ENCODE measurements around the gene ACE2.

The ACE2 gene

GRCh38 chrX:15525664-15526416 is 74.9 kb downstream of the ACE2 start:
- TF ChIP-seq LEF1 (IDR thresholded peaks at IDR 0.05; ENCODE audit: borderline replicate concordance) (no peak), ZNF384 (IDR thresholded peaks at IDR 0.05) (no peak), HDGF (IDR thresholded peaks at IDR 0.05; ENCODE audit: borderline replicate concordance) (no peak), FOXK2 (IDR thresholded peaks at IDR 0.05) (no peak), FOXM1 (IDR thresholded peaks at IDR 0.05; ENCODE audit: borderline replicate concordance) (no peak), NFRKB (IDR thresholded peaks at IDR 0.05) (no peak), FOXA1 (IDR thresholded peaks at IDR 0.05) (no peak), ELF4 (IDR thresholded peaks at IDR 0.05) (no peak), CTBP1 (IDR thresholded peaks at IDR 0.05; ENCODE audit: borderline replicate concordance) (no peak), BHLHE40 (IDR thresholded peaks at IDR 0.05; ENCODE audit: borderline replicate concordance) (no peak), SUZ12 (IDR thresholded peaks at IDR 0.05) (no peak)
- POLR2A ChIA-PET, result no interaction called here
- CTCF ChIA-PET, result no interaction called here
- no peak for DNase-seq (ENCODE audit: extremely low spot score)

GRCh38 chrX:15524417-15524816 is 76.3 kb downstream of the ACE2 start:
- DNase-seq (ENCODE audit: extremely low spot score), result no peak
- CTCF ChIA-PET, result no interaction called here
- POLR2A ChIA-PET, result no interaction called here
- no peak for TF ChIP-seq SP1 (IDR thresholded peaks at IDR 0.05)
- TF ChIP-seq HDGF (IDR thresholded peaks at IDR 0.05; ENCODE audit: borderline replicate concordance), result no peak
- no peak for TF ChIP-seq BHLHE40 (IDR thresholded peaks at IDR 0.05; ENCODE audit: borderline replicate concordance)
- TF ChIP-seq CTBP1 (IDR thresholded peaks at IDR 0.05; ENCODE audit: borderline replicate concordance), result no peak
- TF ChIP-seq NFRKB (IDR thresholded peaks at IDR 0.05), result no peak
- TF ChIP-seq FOXA1 (IDR thresholded peaks at IDR 0.05), result no peak
- TF ChIP-seq PKNOX1 (IDR thresholded peaks at IDR 0.05), result no peak
- TF ChIP-seq L3MBTL2 (conservative IDR thresholded peaks at IDR 0.05), result no peak
- TF ChIP-seq SUZ12 (IDR thresholded peaks at IDR 0.05), result no peak
- no peak for TF ChIP-seq ZNF384 (IDR thresholded peaks at IDR 0.05)
- TF ChIP-seq FOXK2 (IDR thresholded peaks at IDR 0.05), result no peak
- no peak for TF ChIP-seq ELF4 (IDR thresholded peaks at IDR 0.05)
- TF ChIP-seq LEF1 (IDR thresholded peaks at IDR 0.05; ENCODE audit: borderline replicate concordance), result no peak

GRCh38 chrX:15523088-15523487 is 77.7 kb downstream of the ACE2 start:
- CTCF ChIA-PET, result no interaction called here
- TF ChIP-seq L3MBTL2 (conservative IDR thresholded peaks at IDR 0.05) (no peak), HDGF (IDR thresholded peaks at IDR 0.05; ENCODE audit: borderline replicate concordance) (no peak), BHLHE40 (IDR thresholded peaks at IDR 0.05; ENCODE audit: borderline replicate concordance) (no peak), LEF1 (IDR thresholded peaks at IDR 0.05; ENCODE audit: borderline replicate concordance) (no peak), CTBP1 (IDR thresholded peaks at IDR 0.05; ENCODE audit: borderline replicate concordance) (no peak), FOXM1 (IDR thresholded peaks at IDR 0.05; ENCODE audit: borderline replicate concordance) (no peak), SP1 (IDR thresholded peaks at IDR 0.05) (no peak), NFRKB (IDR thresholded peaks at IDR 0.05) (no peak)
- POLR2A ChIA-PET, result no interaction called here
- no peak for DNase-seq (ENCODE audit: extremely low spot score)

- ChIA-PET CTCF (no interaction called here), POLR2A (no interaction called here)
- TF ChIP-seq FOXA1 (IDR thresholded peaks at IDR 0.05), result no peak
- TF ChIP-seq BHLHE40 (IDR thresholded peaks at IDR 0.05; ENCODE audit: borderline replicate concordance), result no peak
- DNase-seq (ENCODE audit: extremely low spot score), result no peak
Observed at GRCh38 chrX:15522464-15522863, 78.3 kb downstream of the ACE2 start.

- no peak for DNase-seq (ENCODE audit: extremely low spot score)
- ChIA-PET POLR2A (no interaction called here), CTCF (interaction anchor here (0.6 kb wide), 1 partner anchor 21 kb away, joined by 3 read pairs; no protein-coding TSS in a partner anchor)
- TF ChIP-seq ELF4 (IDR thresholded peaks at IDR 0.05) (no peak), SUZ12 (IDR thresholded peaks at IDR 0.05) (no peak), FOXA1 (IDR thresholded peaks at IDR 0.05) (no peak), NFRKB (IDR thresholded peaks at IDR 0.05) (no peak), PKNOX1 (IDR thresholded peaks at IDR 0.05) (no peak), ARNT (IDR thresholded peaks at IDR 0.05) (no peak), ZNF384 (IDR thresholded peaks at IDR 0.05) (no peak), FOXK2 (IDR thresholded peaks at IDR 0.05) (no peak), L3MBTL2 (conservative IDR thresholded peaks at IDR 0.05) (no peak)
Observed at GRCh38 chrX:15515931-15516330, 84.8 kb downstream of the ACE2 start.

GRCh38 chrX:15514279-15514678 is 86.5 kb downstream of the ACE2 start:
- DNase-seq (ENCODE audit: extremely low spot score), result no peak
- POLR2A ChIA-PET, result no interaction called here
- CTCF ChIA-PET, result interaction anchor here (0.8 kb wide), 1 partner anchor 24 kb away, joined by 3 read pairs; no protein-coding TSS in a partner anchor
- no peak for TF ChIP-seq ARNT (IDR thresholded peaks at IDR 0.05)
- TF ChIP-seq PKNOX1 (IDR thresholded peaks at IDR 0.05), result no peak
- no peak for TF ChIP-seq NFRKB (IDR thresholded peaks at IDR 0.05)
- no peak for TF ChIP-seq FOXM1 (IDR thresholded peaks at IDR 0.05; ENCODE audit: borderline replicate concordance)
- TF ChIP-seq TARDBP (IDR thresholded peaks at IDR 0.05), result no peak
- TF ChIP-seq FOXA1 (IDR thresholded peaks at IDR 0.05), result no peak
- no peak for TF ChIP-seq ZNF384 (IDR thresholded peaks at IDR 0.05)
- no peak for TF ChIP-seq FOXK2 (IDR thresholded peaks at IDR 0.05)
- TF ChIP-seq BHLHE40 (IDR thresholded peaks at IDR 0.05; ENCODE audit: borderline replicate concordance), result no peak

Measured in HEK293T (cell line).